Measurements from ENCODE around the gene ANKDD1B.

Gene ANKDD1B

GRCh38 chr5:75616971-75617621, 5.8 kb downstream of the ANKDD1B start:
- DNase-seq: no peak

DNA sequence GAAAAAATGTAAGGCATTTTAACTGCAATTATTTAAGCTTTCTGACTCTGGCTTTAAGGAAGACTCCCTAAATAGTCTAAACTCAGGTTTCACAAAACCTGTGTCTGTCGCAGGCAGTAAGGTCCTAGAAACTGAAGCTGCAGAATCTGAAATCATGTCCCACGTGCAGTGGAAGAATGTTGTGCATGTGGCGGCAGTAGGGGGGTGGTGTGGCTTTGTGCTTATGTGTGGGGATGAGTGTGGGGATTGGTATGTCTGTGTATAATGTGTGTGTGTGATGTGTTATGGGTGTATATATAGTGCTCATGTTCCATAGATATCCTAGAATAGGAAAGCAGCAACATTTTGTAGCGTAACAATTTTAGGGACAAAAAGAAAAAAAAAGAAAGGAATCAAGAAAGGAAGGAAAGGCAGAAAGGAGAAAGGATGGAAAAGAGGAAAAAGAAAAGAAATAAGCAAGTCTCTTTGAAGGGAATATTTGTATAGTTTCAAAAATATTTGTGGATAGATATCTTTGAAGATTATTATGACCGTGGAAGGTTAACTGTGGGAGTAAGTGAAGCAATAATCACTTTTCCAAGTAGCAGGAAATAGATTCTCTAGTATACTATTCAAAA, 6.6 kb downstream of the ANKDD1B start:
- no peak for DNase-seq

- no peak for DNase-seq
Measured at GRCh38 chr5:75620184-75620959, 9.1 kb downstream of the ANKDD1B start.

GRCh38 chr5:75622564-75622963, 11.3 kb downstream of the ANKDD1B start:
- no peak for DNase-seq

GRCh38 chr5:75623846-75624245, 12.6 kb downstream of the ANKDD1B start:
- DNase-seq: no peak

GRCh38 chr5:75626959-75627358, 15.7 kb downstream of the ANKDD1B start:
- DNase-seq: no peak

DNA sequence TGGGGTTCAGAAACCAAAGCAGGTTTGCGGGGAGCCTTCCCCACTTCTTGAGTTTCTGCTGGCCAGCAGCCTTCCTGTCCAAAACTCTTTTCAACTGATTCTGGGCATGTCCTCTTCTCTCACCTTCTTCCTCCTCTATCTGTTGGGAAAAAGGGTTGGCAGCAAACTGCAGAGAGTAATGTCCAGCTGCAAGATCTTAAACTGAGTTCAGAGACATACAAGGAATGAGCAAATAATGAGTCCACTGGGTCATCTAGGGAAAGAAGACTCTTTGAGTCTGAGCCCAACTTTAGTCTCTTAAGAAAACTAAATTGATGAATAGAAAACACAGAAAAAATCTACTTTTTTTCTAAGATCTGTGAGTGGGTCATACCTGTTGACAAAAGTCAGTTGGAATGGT, 16.5 kb downstream of the ANKDD1B start:
- DNase-seq: no peak

GRCh38 chr5:75630875-75631274, 19.6 kb downstream of the ANKDD1B start:
- DNase-seq: no peak

DNA sequence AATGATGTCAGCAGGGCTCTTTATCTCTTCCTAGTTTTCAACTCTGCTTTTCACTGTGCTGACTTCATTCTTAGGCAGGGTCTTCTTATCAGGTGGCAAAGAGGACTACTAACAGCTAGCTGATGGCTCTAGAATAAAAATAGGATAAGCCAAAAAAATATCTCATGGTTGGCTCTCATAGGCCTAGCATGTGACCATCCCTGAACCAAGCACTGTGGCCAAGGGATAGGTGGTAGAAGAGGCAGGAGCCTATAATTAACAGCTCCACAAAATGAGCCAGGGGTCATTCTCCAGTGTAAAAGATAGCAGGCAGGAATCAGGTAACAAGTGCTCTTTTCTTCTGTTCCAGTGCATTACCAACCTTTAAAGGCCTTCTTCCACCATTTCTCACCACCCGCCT, 21.1 kb downstream of the ANKDD1B start:
- no peak for DNase-seq

- DNase-seq: no peak
Measured at GRCh38 chr5:75637949-75638348, 26.7 kb downstream of the ANKDD1B start.

GRCh38 chr5:75639535-75640311, 28.5 kb downstream of the ANKDD1B start:
- DNase-seq: no peak

DNA sequence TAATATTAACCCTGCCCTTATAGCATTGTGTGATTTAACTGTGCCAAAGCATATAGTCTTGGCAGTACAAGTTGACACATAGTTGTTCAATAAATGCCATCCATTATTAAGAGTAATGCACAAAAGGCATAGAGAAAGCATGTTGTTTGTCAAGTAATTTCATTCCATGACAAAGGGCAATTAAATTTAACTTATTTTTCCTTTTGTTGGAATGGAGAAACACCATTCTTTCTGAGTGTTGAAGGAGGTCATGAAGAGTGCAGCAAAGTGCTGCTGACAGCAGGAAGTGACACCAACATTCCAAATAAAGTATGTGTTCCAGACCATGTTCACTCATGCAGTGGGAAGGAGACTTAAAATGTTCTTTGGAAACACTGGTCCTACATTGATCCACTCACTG, 29.1 kb downstream of the ANKDD1B start:
- no peak for DNase-seq

DNA sequence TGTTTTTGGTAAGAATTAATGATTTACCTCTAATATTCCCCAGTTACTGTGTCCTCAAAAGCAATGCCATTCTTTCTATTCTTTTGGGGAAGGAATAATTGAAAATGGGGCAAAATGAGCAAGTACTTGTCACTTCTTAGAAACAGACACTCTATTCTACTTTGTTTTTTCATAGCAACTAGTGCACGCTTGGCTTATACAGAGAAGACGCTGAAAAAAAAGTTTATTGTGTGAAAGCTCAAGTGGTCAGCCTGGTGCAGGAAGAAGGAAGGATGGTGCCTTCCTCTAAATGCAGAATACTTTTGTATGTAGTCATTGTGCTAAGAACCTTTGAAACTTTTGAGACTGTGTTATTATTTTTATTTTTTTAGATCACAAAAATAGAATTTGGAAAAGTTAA, 29.6 kb downstream of the ANKDD1B start:
- DNase-seq: no peak

DNA sequence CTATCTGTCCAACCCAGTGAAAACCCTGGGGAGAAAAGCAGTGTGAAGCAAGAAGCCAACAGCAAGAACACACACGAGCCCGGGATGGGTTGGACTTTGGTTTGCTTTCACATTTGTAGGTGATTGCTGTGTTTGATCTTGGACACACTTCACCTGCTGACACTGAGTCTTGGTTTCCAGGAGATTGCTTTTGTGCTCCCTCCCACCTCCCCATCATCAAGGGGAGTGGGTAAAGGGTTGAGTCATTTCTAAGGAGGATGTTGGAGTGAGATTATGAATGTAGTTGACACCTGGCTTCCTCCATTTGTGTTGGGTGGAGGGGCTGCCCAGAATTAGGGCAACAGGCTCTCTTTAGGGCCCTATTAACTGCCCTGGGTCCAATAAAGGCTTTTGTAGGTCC, 37.5 kb downstream of the ANKDD1B start:
- no peak for DNase-seq

GRCh38 chr5:75651575-75652238, 40.5 kb downstream of the ANKDD1B start:
- no peak for DNase-seq

DNA sequence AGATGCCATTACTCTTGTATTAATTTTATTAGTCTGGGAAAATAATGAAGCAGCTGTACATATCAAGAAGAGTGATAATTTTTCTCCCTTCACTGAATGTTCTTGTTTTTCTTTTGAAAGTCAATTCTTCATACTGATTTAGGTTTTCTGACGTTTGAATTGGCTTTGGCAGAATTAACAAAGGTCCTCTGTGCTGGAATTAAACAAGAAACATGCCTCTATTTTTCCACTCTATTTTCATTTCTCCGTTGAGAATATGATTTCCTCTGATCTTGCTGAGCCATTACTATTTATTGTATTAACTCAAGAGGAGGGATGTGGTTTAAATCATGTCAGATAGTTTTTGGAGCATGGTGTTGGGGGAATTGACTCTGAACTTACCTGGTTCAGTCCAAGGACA, 42.3 kb downstream of the ANKDD1B start:
- no peak for DNase-seq

DNA sequence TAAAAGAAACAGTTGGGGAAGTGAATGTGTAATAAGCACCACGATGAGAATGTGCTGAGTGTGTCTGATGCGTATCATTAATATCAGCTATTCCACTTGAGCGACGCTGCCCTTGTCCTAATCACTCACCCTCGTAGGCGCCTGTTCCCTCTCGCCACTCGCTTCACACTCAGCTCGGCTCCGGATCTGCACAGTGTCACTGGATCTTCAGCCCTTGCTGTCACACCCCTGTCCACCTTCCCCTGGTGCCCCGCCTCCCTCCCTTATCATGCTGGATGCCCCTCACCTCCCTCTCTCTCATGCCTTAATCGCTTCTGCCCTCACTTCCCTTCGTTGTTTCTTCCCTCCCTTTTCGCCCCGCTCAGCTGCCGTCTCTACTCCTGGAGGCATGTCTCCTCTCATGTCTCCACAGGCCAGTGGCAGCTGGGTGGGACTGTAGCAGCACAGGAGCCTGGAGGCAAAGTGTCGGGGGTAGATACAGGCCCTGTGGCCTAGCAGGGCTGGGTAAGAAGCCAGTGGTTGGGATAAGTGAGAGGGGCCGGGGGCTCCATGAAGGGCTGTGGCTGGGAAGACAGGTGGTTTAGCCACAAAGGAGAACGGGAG, 43.5 kb downstream of the ANKDD1B start:
- no peak for DNase-seq

- DNase-seq: no peak
Measured at GRCh38 chr5:75656311-75657003, 45.2 kb downstream of the ANKDD1B start.

DNA sequence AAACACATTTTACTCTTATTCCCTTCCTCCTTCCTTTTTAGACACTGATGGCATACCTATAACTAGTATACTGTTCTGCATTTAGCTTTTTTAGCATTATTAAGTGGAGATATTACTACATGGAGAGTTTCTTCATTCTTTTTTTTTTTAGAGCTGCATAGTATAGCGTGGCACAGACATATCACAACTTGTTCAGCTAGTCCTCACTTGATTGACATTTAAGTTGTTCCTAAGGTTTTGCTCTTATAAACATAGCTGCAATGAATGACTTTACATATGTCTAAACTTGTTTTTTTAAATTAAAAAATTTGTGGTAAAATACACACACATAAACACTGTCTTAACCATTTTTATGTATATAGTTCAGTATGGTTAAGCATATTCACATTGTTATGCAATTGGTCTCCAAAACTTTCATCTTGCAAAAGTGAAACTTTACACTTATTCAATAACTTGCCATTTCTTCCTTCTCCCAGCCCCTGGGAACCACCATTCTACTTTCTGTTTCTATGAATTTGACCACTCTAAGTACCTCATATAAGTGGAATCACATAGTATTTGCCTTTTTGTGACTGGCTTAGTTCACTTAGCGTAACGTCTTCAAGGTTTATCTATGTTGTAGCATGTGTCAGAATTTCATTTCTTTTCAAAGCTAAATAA, 48.7 kb downstream of the ANKDD1B start:
- no peak for DNase-seq

DNA sequence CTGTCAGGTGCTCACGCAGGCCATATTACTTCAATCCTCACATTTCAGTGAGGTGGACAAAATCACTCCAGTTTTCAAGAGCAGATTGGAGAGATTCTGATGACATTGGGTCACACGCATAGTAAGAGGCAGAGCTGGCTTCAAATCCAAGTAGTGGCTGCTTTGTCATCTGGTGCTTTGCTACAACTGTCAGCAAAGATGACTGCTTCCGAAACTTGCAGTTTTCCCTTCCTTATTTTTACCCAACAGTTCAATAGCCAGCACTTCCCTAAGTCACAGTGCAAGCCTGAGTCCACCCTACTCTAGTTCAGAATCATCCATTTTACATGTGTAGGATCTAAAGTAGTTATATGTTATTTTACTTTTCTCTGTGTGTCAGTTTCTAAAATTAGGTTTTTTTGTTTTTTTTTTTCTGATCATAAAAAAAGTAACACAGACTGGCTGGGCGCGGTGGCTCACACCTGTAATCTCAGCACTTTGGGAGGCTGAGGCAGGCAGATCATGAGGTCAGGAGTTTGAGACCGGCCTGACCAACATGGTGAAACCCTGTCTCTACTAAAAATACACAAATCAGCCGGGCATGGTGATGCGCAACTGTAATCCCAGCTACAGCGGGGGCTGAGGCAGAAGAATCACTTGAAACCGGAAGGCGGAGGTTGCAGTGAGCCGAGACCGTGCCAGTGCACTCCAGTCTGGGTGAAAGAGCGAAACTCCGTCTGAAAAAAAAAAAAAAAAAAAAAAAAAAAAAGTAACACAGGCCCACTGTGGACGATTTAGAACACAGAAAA, 49.6 kb downstream of the ANKDD1B start:
- no peak for DNase-seq

All from NCI-H526 treated with DMSO at 0.1 percent for 48 hours (cell line).